Panc1 (cell line): ENCODE data around the gene SPACA6. TPM values are rescaled to one million over a fixed set of nuclear protein-coding genes. Genes with fewer than 3 reads are reported as not detected.

ENCODE experiments used
- ATAC-seq: fragments of 200-7000 bp; cut with Tn5 transposase; 2 replicates; pipeline ENCODE4 v1.9.1; 2020; ENCODE audit warnings: mild to moderate bottlenecking, moderate library complexity
- BruUV-seq: library from RNA; stranded (reverse); fragments of 400-500 nt; replicated peaks from 2 replicates; lab custom pipeline; 2021; lab: Mats Ljungman, UMichigan
- CTCF ChIA-PET: fragments of 300-600 bp; sonication (Branson Sonifier 250); formaldehyde crosslinking; loops from one replicate; lab custom pipeline; 2022; ENCODE audit warnings: antibody characterized with exemption; lab: Charles Lee
- POLR2A ChIA-PET: fragments of 300-600 bp; sonication (Branson Sonifier 250); formaldehyde crosslinking; loops from one replicate; lab custom pipeline; 2022; ENCODE audit warnings: antibody characterized with exemption; lab: Charles Lee
- DNase-seq: peaks from one replicate; pipeline ENCODE4 v3.0.0-alpha.2; 2010; ENCODE audit warnings: low read depth, low spot score
- H3K27ac ChIP-seq: 2 replicates; pipeline ENCODE4 v1.5.1; 2011; ENCODE audit warnings: mild to moderate bottlenecking, low read length, inconsistent platforms
- H3K27me3 ChIP-seq: fragments of 200-500 bp; sonication (Bioruptor generic); 2 replicates; pipeline ENCODE4 v1.6.0; 2014; ENCODE audit warnings: low read length, inconsistent platforms; ENCODE audit not compliant: control insufficient read depth, insufficient read depth
- H3K36me3 ChIP-seq: fragments of 200-500 bp; sonication (Bioruptor generic); 2 replicates; pipeline ENCODE4 v1.5.1; 2014; ENCODE audit warnings: inconsistent platforms, mild to moderate bottlenecking, low read length, moderate library complexity; ENCODE audit not compliant: control insufficient read depth, insufficient read depth
- H3K4me1 ChIP-seq: 2 replicates; pipeline ENCODE4 v1.5.1; 2011; ENCODE audit warnings: inconsistent platforms, mild to moderate bottlenecking, low read length, moderate library complexity; ENCODE audit not compliant: control insufficient read depth, insufficient read depth
- H3K4me3 ChIP-seq, 2 experiments: 2 replicates each; pipeline ENCODE4 v1.5.1; 2011 to 2012; ENCODE audit warnings: low read depth in 2 of 2, low read length in 2 of 2, mild to moderate bottlenecking in 2 of 2, inconsistent platforms in 1 of 2, moderate library complexity in 1 of 2
- H3K9me3 ChIP-seq: fragments of 200-500 bp; sonication (Bioruptor generic); 2 replicates; pipeline ENCODE4 v1.5.1; 2014; ENCODE audit warnings: low read depth, mild to moderate bottlenecking, inconsistent platforms, low read length, moderate library complexity; ENCODE audit not compliant: control insufficient read depth, insufficient read depth
- POLR2AphosphoS5 ChIP-seq: IDR thresholded peaks from 2 replicates; pipeline ENCODE4 v1.6.1; 2012; ENCODE audit warnings: mild to moderate bottlenecking, low read depth, low read length, moderate library complexity
- SIN3A ChIP-seq: IDR thresholded peaks from 2 replicates; pipeline ENCODE4 v1.6.1; 2012; ENCODE audit warnings: low read depth, mild to moderate bottlenecking, low read length, moderate library complexity, borderline replicate concordance; ENCODE audit not compliant: insufficient read depth
- TCF7L2 ChIP-seq: IDR thresholded peaks from 2 replicates; pipeline ENCODE4 v1.6.1; 2011; ENCODE audit warnings: mild to moderate bottlenecking, low read depth, low read length, inconsistent platforms
- in situ Hi-C: cut with HindIII; loops from 2 replicates; pipeline ENCODE4 v1.10.0; 2016; ENCODE audit warnings: low sequenced_read_pairs, low pct_unique_long_range_greater_than_20kb
- intact Hi-C: fragments of 100-400 bp; cut with micrococcal nuclease; formaldehyde crosslinking; loops from one replicate; pipeline ENCODE4 v1.10.0; 2022; ENCODE audit not compliant: unreplicated experiment
- total RNA-seq: library from RNA; stranded (reverse); gene quantifications from one replicate; pipeline ENCODE4 v1.2.1, GENCODE V29; 2021; ENCODE audit not compliant: unreplicated experiment
- TF ChIP-seq, protein P1 (sequence below): fragments of 450-650 bp; IDR thresholded peaks from 2 replicates; pipeline ENCODE4 v1.5.1; 2017; ENCODE audit warnings: mild to moderate bottlenecking
- TF ChIP-seq, protein P2 (sequence below), 2 experiments: IDR thresholded peaks; 2 replicates each; pipeline ENCODE4 v1.6.1; 2011 to 2012; ENCODE audit warnings: low read depth in 2 of 2, control low read depth in 1 of 2, low read length in 1 of 2, mild to moderate bottlenecking in 1 of 2, moderate library complexity in 1 of 2; ENCODE audit not compliant: insufficient read depth in 1 of 2

SPACA6 gene
- total RNA-seq, 1 experiment from 2014 or later = 14.3 TPM

DNA sequence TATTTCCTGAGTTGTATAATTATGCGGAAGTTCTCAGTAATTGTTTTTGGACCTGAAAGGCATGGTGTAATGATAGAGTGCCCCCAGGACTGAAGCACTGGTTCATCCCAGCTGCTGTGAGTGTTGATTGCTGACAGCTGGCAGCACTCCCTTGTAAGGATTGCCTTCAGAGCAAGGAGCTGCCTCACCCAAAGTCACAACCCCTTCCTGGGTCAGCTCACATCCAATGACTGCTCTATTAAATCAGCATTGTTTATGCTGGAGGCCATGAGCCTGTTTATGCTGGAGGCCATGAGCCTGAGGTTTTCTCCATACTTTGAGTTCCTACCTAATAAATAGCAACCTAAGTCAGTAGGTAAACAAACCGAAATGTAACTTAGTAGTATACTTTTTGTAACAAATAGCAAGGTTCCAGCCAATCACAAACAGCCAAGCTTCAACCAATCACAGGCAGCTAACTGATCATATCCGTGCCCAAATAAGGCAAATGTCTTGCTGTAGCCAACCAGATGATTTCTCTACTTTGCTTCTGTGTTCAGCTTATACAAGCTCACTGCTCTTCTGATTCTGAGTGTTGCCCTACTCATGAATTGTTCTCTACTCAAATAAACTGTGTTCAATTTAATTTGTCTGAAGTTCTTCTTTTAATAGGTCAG is 11.7 kb upstream of the SPACA6 start:
- in situ Hi-C loops (no loop called here), intact Hi-C loops (no loop called here)
- no peaks in the 10 kb centered on the region for H3K36me3 ChIP-seq
- no peaks in the 10 kb centered on the region for H3K4me1 ChIP-seq
- DNase-seq (no peak), ATAC-seq (no peak)
- H3K27ac ChIP-seq = no peak overlapping the region
- no peaks in the 10 kb centered on the region for H3K27me3 ChIP-seq
- CTCF ChIA-PET = interaction anchor here (0.5 kb wide), 1 partner anchor 21 kb away, joined by 4 read pairs; no protein-coding TSS in a partner anchor
- no peaks in the 10 kb centered on the region for H3K9me3 ChIP-seq
- no peak for TF ChIP-seq TCF7L2
- no peak for TF ChIP-seq SIN3A
- no peak for TF ChIP-seq POLR2AphosphoS5
- TF ChIP-seq, protein P1, sequence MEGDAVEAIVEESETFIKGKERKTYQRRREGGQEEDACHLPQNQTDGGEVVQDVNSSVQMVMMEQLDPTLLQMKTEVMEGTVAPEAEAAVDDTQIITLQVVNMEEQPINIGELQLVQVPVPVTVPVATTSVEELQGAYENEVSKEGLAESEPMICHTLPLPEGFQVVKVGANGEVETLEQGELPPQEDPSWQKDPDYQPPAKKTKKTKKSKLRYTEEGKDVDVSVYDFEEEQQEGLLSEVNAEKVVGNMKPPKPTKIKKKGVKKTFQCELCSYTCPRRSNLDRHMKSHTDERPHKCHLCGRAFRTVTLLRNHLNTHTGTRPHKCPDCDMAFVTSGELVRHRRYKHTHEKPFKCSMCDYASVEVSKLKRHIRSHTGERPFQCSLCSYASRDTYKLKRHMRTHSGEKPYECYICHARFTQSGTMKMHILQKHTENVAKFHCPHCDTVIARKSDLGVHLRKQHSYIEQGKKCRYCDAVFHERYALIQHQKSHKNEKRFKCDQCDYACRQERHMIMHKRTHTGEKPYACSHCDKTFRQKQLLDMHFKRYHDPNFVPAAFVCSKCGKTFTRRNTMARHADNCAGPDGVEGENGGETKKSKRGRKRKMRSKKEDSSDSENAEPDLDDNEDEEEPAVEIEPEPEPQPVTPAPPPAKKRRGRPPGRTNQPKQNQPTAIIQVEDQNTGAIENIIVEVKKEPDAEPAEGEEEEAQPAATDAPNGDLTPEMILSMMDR = no peak
- TF ChIP-seq, protein P2, sequence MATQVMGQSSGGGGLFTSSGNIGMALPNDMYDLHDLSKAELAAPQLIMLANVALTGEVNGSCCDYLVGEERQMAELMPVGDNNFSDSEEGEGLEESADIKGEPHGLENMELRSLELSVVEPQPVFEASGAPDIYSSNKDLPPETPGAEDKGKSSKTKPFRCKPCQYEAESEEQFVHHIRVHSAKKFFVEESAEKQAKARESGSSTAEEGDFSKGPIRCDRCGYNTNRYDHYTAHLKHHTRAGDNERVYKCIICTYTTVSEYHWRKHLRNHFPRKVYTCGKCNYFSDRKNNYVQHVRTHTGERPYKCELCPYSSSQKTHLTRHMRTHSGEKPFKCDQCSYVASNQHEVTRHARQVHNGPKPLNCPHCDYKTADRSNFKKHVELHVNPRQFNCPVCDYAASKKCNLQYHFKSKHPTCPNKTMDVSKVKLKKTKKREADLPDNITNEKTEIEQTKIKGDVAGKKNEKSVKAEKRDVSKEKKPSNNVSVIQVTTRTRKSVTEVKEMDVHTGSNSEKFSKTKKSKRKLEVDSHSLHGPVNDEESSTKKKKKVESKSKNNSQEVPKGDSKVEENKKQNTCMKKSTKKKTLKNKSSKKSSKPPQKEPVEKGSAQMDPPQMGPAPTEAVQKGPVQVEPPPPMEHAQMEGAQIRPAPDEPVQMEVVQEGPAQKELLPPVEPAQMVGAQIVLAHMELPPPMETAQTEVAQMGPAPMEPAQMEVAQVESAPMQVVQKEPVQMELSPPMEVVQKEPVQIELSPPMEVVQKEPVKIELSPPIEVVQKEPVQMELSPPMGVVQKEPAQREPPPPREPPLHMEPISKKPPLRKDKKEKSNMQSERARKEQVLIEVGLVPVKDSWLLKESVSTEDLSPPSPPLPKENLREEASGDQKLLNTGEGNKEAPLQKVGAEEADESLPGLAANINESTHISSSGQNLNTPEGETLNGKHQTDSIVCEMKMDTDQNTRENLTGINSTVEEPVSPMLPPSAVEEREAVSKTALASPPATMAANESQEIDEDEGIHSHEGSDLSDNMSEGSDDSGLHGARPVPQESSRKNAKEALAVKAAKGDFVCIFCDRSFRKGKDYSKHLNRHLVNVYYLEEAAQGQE (IDR thresholded peaks at IDR 0.05; ENCODE audit: insufficient read depth in 1 of 2, low read depth in 2 of 2, low read length in 1 of 2) = no peak
- BruUV-seq = no TSS peak
- no peak overlapping the region for H3K4me3 ChIP-seq
- POLR2A ChIA-PET = no interaction called here

DNA sequence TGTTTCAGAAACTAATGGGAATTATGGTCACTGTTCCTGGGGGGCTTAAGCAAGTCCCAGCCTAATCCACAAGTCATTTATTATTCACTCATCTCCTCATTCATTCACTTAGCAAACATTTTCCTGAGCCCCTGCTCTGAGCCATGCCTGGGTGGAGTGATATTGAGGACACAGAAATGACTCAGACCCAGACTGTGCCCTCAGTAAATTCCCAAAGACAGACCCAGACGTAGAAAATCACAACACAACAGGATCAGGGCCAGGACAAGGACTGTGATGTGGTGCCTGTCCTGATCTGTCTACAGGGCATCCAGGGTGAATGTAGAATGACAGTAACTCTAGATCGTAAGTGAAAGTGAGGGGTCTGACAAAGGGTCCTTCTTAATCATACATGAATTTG is 7.0 kb upstream of the SPACA6 start:
- POLR2A ChIA-PET = no interaction called here
- intact Hi-C loops = no loop called here
- ATAC-seq = no peak
- no peak for DNase-seq
- CTCF ChIA-PET = no interaction called here
- no peak overlapping the region for H3K27ac ChIP-seq
- H3K4me3 ChIP-seq = no peak overlapping the region
- no peaks in the 10 kb centered on the region; the same call in 1 of the 2 replicates for H3K36me3 ChIP-seq
- BruUV-seq = no TSS peak
- peaks cover 6% of the 10 kb centered on the region; the same call in 1 of the 2 replicates for H3K4me1 ChIP-seq
- H3K9me3 ChIP-seq = no peaks in the 10 kb centered on the region
- in situ Hi-C loops = no loop called here
- TF ChIP-seq SIN3A = no peak
- no peak for TF ChIP-seq POLR2AphosphoS5
- TF ChIP-seq, protein P2 (IDR thresholded peaks at IDR 0.05; ENCODE audit: insufficient read depth in 1 of 2, low read depth in 2 of 2, low read length in 1 of 2) = no peak
- TF ChIP-seq TCF7L2 = no peak
- TF ChIP-seq, protein P1 = no peak
- H3K27me3 ChIP-seq = no peaks in the 10 kb centered on the region
